ENCODE data around the gene SLC25A42. TPM values are rescaled to one million over a fixed set of nuclear protein-coding genes. Genes with fewer than 3 reads are reported as not detected.

Gene SLC25A42
- total RNA-seq, 3 donors from 2014 or later: 9.4 to 11.7 (median 9.8) TPM

- H3K4me3 ChIP-seq: no peak overlapping the region
- intact Hi-C loops (cut with DNase I, micrococcal nuclease): loop anchor here in 1 of 2 donors (10.0 kb wide), 1 partner anchor 55 kb away; no protein-coding TSS in a partner anchor
- H3K4me1 ChIP-seq (ENCODE audit: low read depth): peaks cover 10% of the 10 kb centered on the region
- DNase-seq (no peak), ATAC-seq (no peak)
- TF ChIP-seq CTCF (IDR thresholded peaks at IDR 0.05): no peak
- no peaks in the 10 kb centered on the region for H3K9me3 ChIP-seq
- no peaks in the 10 kb centered on the region for H3K36me3 ChIP-seq (ENCODE audit: low read depth)
These were observed 3.8 kb upstream of the SLC25A42 start for GRCh38 chr19:19059837-19060611.

DNA sequence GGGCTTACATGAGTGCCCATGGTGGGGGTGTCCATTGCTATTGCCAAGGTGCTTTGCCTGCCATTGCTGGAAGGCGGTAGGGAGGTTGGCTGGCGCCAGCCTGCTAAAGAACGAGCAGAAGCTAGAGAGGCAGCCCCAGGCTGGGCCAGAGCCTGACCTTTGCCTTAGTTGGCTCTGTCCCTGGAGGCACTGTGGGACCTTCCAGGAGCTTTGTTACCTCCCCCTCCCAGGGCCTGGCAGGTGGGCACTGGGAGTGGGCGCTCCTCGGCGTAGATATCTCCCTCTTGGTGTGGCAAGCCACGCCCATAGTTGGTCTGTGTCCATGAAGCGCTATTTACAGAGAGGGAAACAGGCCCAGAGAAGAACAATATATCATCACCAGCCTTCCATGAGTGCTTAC lies 2.3 kb upstream of the SLC25A42 start:
- TF ChIP-seq CTCF (IDR thresholded peaks at IDR 0.05): no peak
- H3K36me3 ChIP-seq (ENCODE audit: low read depth): no peaks in the 10 kb centered on the region
- H3K4me3 ChIP-seq: no peak overlapping the region
- peaks cover 20% of the 10 kb centered on the region for H3K4me1 ChIP-seq (ENCODE audit: low read depth)
- H3K9me3 ChIP-seq: no peaks in the 10 kb centered on the region
- DNase-seq (peak in 2 of 3 donors; percentile 29 to 43), ATAC-seq (no peak)
- intact Hi-C loops (cut with DNase I, micrococcal nuclease): no loop called here

GRCh38 chr19:19062454-19063182 lies 1.2 kb upstream of the SLC25A42 start:
- no peak for TF ChIP-seq CTCF (IDR thresholded peaks at IDR 0.05)
- ATAC-seq: no peak
- DNase-seq: no peak

GRCh38 chr19:19064098-19064722 lies 416 bp downstream of the SLC25A42 start:
- intact Hi-C loops (cut with DNase I, micrococcal nuclease): no loop called here
- ATAC-seq: no peak
- TF ChIP-seq CTCF (IDR thresholded peaks at IDR 0.05): no peak
- H3K36me3 ChIP-seq (ENCODE audit: low read depth): no peaks in the 10 kb centered on the region
- DNase-seq: peak in 1 of 3 donors; percentile 35
- H3K4me3 ChIP-seq: peak overlapping the region; percentile 42
- H3K4me1 ChIP-seq (ENCODE audit: low read depth): peaks cover 25% of the 10 kb centered on the region
- H3K9me3 ChIP-seq: no peaks in the 10 kb centered on the region

More at GRCh38 chr19:19062454-19063182, 1.2 kb upstream of the SLC25A42 start:
- no peaks in the 10 kb centered on the region for H3K9me3 ChIP-seq
- H3K36me3 ChIP-seq (ENCODE audit: low read depth): no peaks in the 10 kb centered on the region
- H3K4me3 ChIP-seq: no peak overlapping the region
- intact Hi-C loops (cut with DNase I, micrococcal nuclease): no loop called here
- peaks cover 22% of the 10 kb centered on the region for H3K4me1 ChIP-seq (ENCODE audit: low read depth)

DNA sequence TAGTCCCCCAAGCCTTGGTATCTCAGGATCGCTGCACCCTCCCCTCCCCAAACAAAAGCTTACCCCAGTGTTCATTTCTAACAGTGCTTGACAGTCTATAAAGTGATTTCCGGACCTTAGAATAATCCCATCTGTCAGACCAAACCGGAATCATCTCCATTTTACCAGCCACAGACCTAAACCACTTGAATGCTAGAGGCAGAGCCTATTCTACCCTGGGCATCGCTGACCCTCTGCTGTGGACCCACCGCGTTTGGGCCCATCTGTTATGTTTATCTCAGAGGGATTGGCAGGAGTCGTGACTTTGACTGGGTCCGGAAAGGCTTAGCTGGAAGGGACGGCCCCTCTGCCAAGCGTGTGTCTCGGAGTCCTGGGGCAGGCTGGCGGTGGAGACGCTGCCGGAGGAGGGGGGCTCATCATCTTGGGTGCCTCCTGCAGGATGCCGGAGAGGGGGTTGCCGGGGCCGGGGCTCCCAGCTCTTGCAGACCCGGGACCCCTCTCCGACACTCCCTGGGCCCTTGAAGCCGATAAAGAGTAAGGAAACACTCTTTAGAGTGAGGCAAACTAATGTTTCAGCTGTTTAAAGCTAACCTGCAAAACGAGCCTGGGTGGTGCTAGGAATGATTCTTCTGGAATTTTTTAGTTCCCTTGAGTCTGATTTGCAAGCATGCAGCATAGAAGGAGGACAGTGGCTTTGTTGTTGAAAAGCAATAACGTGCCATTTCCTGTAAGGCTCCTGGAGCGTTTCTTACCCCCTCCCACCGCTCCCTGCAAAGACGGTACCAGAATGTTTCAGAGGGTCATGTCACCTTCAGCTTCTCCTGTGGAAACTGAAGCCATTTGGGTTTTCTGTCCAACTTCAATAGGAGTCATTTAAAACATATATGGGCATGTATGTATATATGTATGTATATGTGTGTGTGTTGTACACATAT lies 1.3 kb downstream of the SLC25A42 start:
- no peak overlapping the region for H3K4me3 ChIP-seq
- TF ChIP-seq CTCF (IDR thresholded peaks at IDR 0.05): no peak
- no peaks in the 10 kb centered on the region for H3K36me3 ChIP-seq (ENCODE audit: low read depth)
- H3K4me1 ChIP-seq (ENCODE audit: low read depth): peaks cover 25% of the 10 kb centered on the region
- H3K9me3 ChIP-seq: no peaks in the 10 kb centered on the region
- ATAC-seq (no peak), DNase-seq (peak in 2 of 3 donors; percentile 30 to 49)
- intact Hi-C loops (cut with DNase I, micrococcal nuclease): no loop called here
